HepG2 (cell line): Measurements from ENCODE around the gene THBS2. TPM values are rescaled to one million over a fixed set of nuclear protein-coding genes. Genes with fewer than 3 reads are reported as not detected.

Experiments used
- ATAC-seq: fragments of 200-7000 bp; cut with Tn5 transposase; 3 replicates; pipeline ENCODE4 v1.9.1; 2020; ENCODE audit warnings: mild to moderate bottlenecking, moderate library complexity
- BruUV-seq: library from RNA; stranded (reverse); fragments of 400-500 nt; replicated peaks from 2 replicates; lab custom pipeline; 2021; lab: Mats Ljungman, UMichigan
- CTCF ChIA-PET: fragments of 300-600 bp; formaldehyde crosslinking; extraction: SDS; loops from one replicate; lab custom pipeline; 2021; ENCODE audit warnings: low total read pairs, inconsistent platforms, low intra/inter-chr PET ratio; lab: Yijun Ruan, JAX
- POLR2A ChIA-PET: fragments of 350-600 bp; sonication (Branson Sonifier 250); formaldehyde crosslinking; loops from one replicate; lab custom pipeline; 2020; ENCODE audit warnings: antibody characterized with exemption, inconsistent platforms; lab: Yijun Ruan, JAX
- DNase-seq: peaks from one replicate; pipeline ENCODE4 v3.0.0-alpha.2; 2015; ENCODE audit warnings: low spot score
- FAIRE-seq: peaks from 3 replicates; lab custom pipeline; 2011; peaks lifted over from hg19 to GRCh38; lab: Jason Lieb, UNC
- H2AFZ ChIP-seq: one replicate; pipeline ENCODE4 v1.6.1; 2011; ENCODE audit warnings: low read length, inconsistent platforms
- H3K27ac ChIP-seq: fragments of 300-600 bp; 3 replicates; pipeline ENCODE4 v1.8.0; 2011; ENCODE audit warnings: mixed run types, mild to moderate bottlenecking, mixed read lengths, low read length, inconsistent platforms; ENCODE audit not compliant: insufficient read depth; ENCODE audit errors: extremely low read length
- H3K27me3 ChIP-seq, 2 experiments: fragments of 200-600 bp in 1 of 2; 2 replicates in 1 of 2; 3 replicates in 1 of 2; pipeline versions ENCODE4 v1.6.0 to v1.8.0; 2011; ENCODE audit warnings: low read length in 2 of 2, mild to moderate bottlenecking in 2 of 2, moderate library complexity in 2 of 2, inconsistent platforms in 1 of 2; ENCODE audit not compliant: insufficient read depth in 2 of 2, control insufficient read depth in 1 of 2
- H3K36me3 ChIP-seq, 2 experiments: fragments of 200-600 bp in 1 of 2; replicated peaks in 1 of 2; 2 replicates in 1 of 2; 3 replicates in 1 of 2; pipeline versions ENCODE4 v1.5.1 to v1.8.0; 2011; ENCODE audit warnings: low read length in 2 of 2, inconsistent platforms in 1 of 2; ENCODE audit not compliant: insufficient read depth in 2 of 2, control insufficient read depth in 1 of 2
- H3K4me1 ChIP-seq: 2 replicates; pipeline ENCODE4 v1.5.1; 2012; ENCODE audit warnings: low read length, inconsistent platforms; ENCODE audit not compliant: insufficient read depth
- H3K4me2 ChIP-seq: 2 replicates; pipeline ENCODE4 v1.6.0; 2011; ENCODE audit warnings: low read depth, low read length, inconsistent platforms
- H3K4me3 ChIP-seq, 3 experiments: fragments of 200-600 bp in 1 of 3; sonication (generic), shearing (Covaris generic) in 1 of 3; replicated peaks in 1 of 3; 2 replicates each; pipeline ENCODE4 v1.5.1; 2011 to 2016; ENCODE audit warnings: low read length in 3 of 3, inconsistent platforms in 2 of 3, low read depth in 2 of 3, mild to moderate bottlenecking in 2 of 3, control low read depth in 1 of 3, mixed read lengths in 1 of 3; ENCODE audit not compliant: insufficient read depth in 1 of 3
- H3K79me2 ChIP-seq: one replicate; pipeline ENCODE4 v1.6.1; 2011; ENCODE audit warnings: low read length, inconsistent platforms; ENCODE audit not compliant: insufficient read depth
- H3K9ac ChIP-seq: 2 replicates; pipeline ENCODE4 v1.6.0; 2011; ENCODE audit warnings: mild to moderate bottlenecking, low read depth, low read length, inconsistent platforms; ENCODE audit not compliant: insufficient read depth
- H3K9me3 ChIP-seq: 2 replicates; pipeline ENCODE4 v1.5.1; 2012; ENCODE audit warnings: mild to moderate bottlenecking, low read length
- H4K20me1 ChIP-seq: 2 replicates; pipeline ENCODE4 v1.6.0; 2011; ENCODE audit warnings: inconsistent platforms, mild to moderate bottlenecking, low read length, moderate library complexity; ENCODE audit not compliant: insufficient read depth
- BCL3 ChIP-seq: sonication (generic); formaldehyde crosslinking; IDR thresholded peaks from 2 replicates; pipeline ENCODE4 v1.5.1; 2020; ENCODE audit warnings: mild to moderate bottlenecking, missing genetic modification reagents, moderate library complexity
- FOXA1 ChIP-seq, 2 experiments: fragments of 450-650 bp in 1 of 2; sonication (generic) in 1 of 2; formaldehyde crosslinking in 1 of 2; IDR thresholded peaks; 2 replicates each; pipeline versions ENCODE4 v1.4.0 to v1.6.1; 2016 to 2020; ENCODE audit warnings: missing genetic modification reagents in 1 of 2
- HNRNPUL1 ChIP-seq: fragments of 200-400 bp; formaldehyde crosslinking; IDR thresholded peaks from 2 replicates; pipeline ENCODE4 v1.6.1; 2017; ENCODE audit warnings: low read depth, mild to moderate bottlenecking, low read length, moderate library complexity
- MTA1 ChIP-seq: sonication (generic); formaldehyde crosslinking; IDR thresholded peaks from 2 replicates; pipeline ENCODE4 v1.4.0; 2020; ENCODE audit warnings: missing genetic modification reagents, mild to moderate bottlenecking, borderline replicate concordance
- SRY ChIP-seq: sonication (generic); formaldehyde crosslinking; IDR thresholded peaks from 2 replicates; pipeline ENCODE4 v1.8.0; 2022; ENCODE audit warnings: mild to moderate bottlenecking, missing genetic modification reagents
- TCF7 ChIP-seq: sonication (generic); IDR thresholded peaks from 2 replicates; pipeline ENCODE4 v1.6.1; 2016; ENCODE audit warnings: antibody characterized with exemption, low read depth
- ZIK1 ChIP-seq: sonication (generic); formaldehyde crosslinking; IDR thresholded peaks from 2 replicates; pipeline ENCODE4 v1.5.0; 2020; ENCODE audit warnings: mild to moderate bottlenecking, low read depth, missing genetic modification reagents, borderline replicate concordance
- ZNF367 ChIP-seq: sonication (generic); formaldehyde crosslinking; IDR thresholded peaks from 2 replicates; pipeline ENCODE4 v1.4.0; 2020; ENCODE audit warnings: missing genetic modification reagents, borderline replicate concordance
- ZNF430 ChIP-seq: sonication (generic); formaldehyde crosslinking; IDR thresholded peaks from 2 replicates; pipeline ENCODE4 v1.9.0; 2021; ENCODE audit warnings: mild to moderate bottlenecking, missing genetic modification reagents
- ZNF451 ChIP-seq: sonication (generic); formaldehyde crosslinking; IDR thresholded peaks from 2 replicates; pipeline ENCODE4 v1.5.0; 2020; ENCODE audit warnings: mild to moderate bottlenecking, missing genetic modification reagents
- WGBS: methylation state at CpG from one replicate; pipeline ENCODE4 v1.1.6; 2017; ENCODE audit warnings: low lambda C conversion rate; 5-methylcytosine and 5-hydroxymethylcytosine counted together
- in situ Hi-C: cut with HindIII; loops from 2 replicates; pipeline ENCODE4 v1.10.0; 2017; ENCODE audit warnings: low pct_unique_long_range_greater_than_20kb; ENCODE audit not compliant: extremely low pct_ligation_motif_present
- intact Hi-C: fragments of 100-400 bp; cut with micrococcal nuclease; formaldehyde crosslinking; loops from one replicate; pipeline ENCODE4 v1.10.0; 2022; ENCODE audit not compliant: unreplicated experiment
- polyA plus RNA-seq, 8 experiments: library from polyadenylated mRNA; depleted of rRNA in 3 of 8; stranded (reverse) in 7 of 8; unstranded in 1 of 8; fragments of >200 nt; fragmentation: Illumina TruSeq in 4 of 8; extraction: Trizol in 4 of 8; gene quantifications; 2 replicates each; pipeline versions ENCODE4 v1.2.1 to v1.2.3, GENCODE V29; 2011 to 2016; ENCODE audit warnings: low read depth in 4 of 8, missing spikeins in 1 of 8, mixed read lengths in 1 of 8; ENCODE audit not compliant: insufficient read depth in 1 of 8
- total RNA-seq, 5 experiments: library from RNA; depleted of rRNA; stranded (reverse); fragments of >200 nt; fragmentation: Illumina TruSeq; extraction: Trizol; gene quantifications; 2 replicates each; pipeline ENCODE4 v1.2.3, GENCODE V29; 2016; ENCODE audit warnings: low read depth in 1 of 5

Gene THBS2
- total and polyA plus RNA-seq, 2 of the 13 experiments (the other 11 are each of a cell fraction or from before 2014, with no cell fraction given) = 0.12 to 0.15 TPM

- TF ChIP-seq ZNF451 (CRISPR knock-in tag) (no peak), BCL3 (CRISPR knock-in tag) (no peak), ZNF430 (CRISPR knock-in tag) (no peak), HNRNPUL1 (no peak), TCF7 (no peak), ZIK1 (CRISPR knock-in tag) (no peak), ZNF367 (no peak), SRY (CRISPR knock-in tag) (no peak), FOXA1 (IDR thresholded peaks at IDR 0.05) (no peak), FOXA1 (CRISPR knock-in tag; IDR thresholded peaks at IDR 0.05) (no peak), MTA1 (no peak)
- Histone ChIP-seq H3K4me3 (no peak overlapping the region), H3K9ac (no peak overlapping the region), H2AFZ (no peak overlapping the region), H3K4me2 (no peak overlapping the region), H3K9me3 (no peaks in the 10 kb centered on the region), H3K27ac (no peak overlapping the region), H3K36me3 (no peaks in the 10 kb centered on the region), H3K4me1 (peaks cover 9% of the 10 kb centered on the region; the same call in 1 of the 2 replicates), H3K79me2 (no peaks in the 10 kb centered on the region), H3K27me3 (peaks cover 0 to 18% of the 10 kb centered on the region in 2 experiments; a peak in 4 of 5 replicates), H4K20me1 (no peaks in the 10 kb centered on the region)
- FAIRE-seq (no peak), DNase-seq (no peak), ATAC-seq (no peak)
- no TSS peak for BruUV-seq
- in situ Hi-C loops = no loop called here
- CTCF ChIA-PET = no interaction called here
- intact Hi-C loops = no loop called here
- POLR2A ChIA-PET = no interaction called here
- WGBS = 56% methylated on average over 14 of the region's 15 CpGs
Observed at GRCh38 chr6:169282043-169282442, 28.4 kb upstream of the THBS2 start.
